ENCODE measurements around the gene NAA38.

NAA38 gene

GRCh38 chr17:7887482-7888183 lies 30.3 kb upstream of the NAA38 start:
- DNase-seq (peak; percentile 86), ATAC-seq (ENCODE audit: insufficient read depth, low read depth) (peak; percentile 82)
- Histone ChIP-seq H3K4me3 (ENCODE audit: low read depth in 1 of 2, low read length in 2 of 2) (peak overlapping the region in 1 of 2 experiments; percentile 91; a peak in 3 of 4 replicates), H3K4me2 (ENCODE audit: insufficient read depth, low read length) (peak overlapping the region; percentile 98), H3K4me1 (ENCODE audit: insufficient read depth, low read length) (peaks cover 40% of the 10 kb centered on the region), H3K36me3 (ENCODE audit: insufficient read depth, low read length) (peaks cover 33% of the 10 kb centered on the region), H3K9ac (ENCODE audit: low read depth, low read length) (peak overlapping the region; percentile 88), H3K27ac (ENCODE audit: low read length) (peak overlapping the region; percentile 92), H4K20me1 (ENCODE audit: insufficient read depth, low read length) (peaks cover 16% of the 10 kb centered on the region), H3K27me3 (ENCODE audit: insufficient read depth, low read length, poor library complexity) (peaks cover 2% of the 10 kb centered on the region), H3K79me2 (ENCODE audit: insufficient read depth, low read length) (peaks cover 40% of the 10 kb centered on the region), H3K9me3 (ENCODE audit: insufficient read depth, low read length, severe bottlenecking) (no peaks in the 10 kb centered on the region), H2AFZ (ENCODE audit: low read depth, low read length) (peak overlapping the region; percentile 61)
- TF ChIP-seq EZH2 (IDR thresholded peaks at IDR 0.05; ENCODE audit: borderline replicate concordance, low read depth, low read length, severe bottlenecking) (no peak), CTCF (IDR thresholded peaks at IDR 0.05; ENCODE audit: borderline replicate concordance, extremely low read depth, low read length, poor library complexity, severe bottlenecking) (no peak)

DNA sequence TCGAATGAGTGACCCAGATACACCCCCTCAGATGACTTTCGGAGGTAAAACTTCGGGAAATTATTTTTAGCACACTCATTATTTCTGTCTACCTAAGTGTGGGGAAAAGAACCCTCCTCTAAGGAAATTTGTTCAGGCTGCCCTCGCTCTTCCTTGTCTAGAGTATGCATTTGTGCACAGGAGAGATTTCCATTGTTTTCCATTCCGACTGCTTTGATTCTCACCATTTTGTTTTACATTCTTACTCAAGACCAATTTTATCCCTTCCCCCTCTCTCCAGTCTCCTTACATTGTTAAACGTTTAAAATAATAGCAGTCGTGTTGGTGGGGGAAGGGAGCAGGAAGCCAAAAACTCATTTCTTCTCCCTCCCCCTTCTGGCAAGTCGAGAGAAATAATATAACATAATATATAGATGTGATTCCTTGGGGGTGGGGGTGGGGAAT lies 29.7 kb upstream of the NAA38 start:
- Histone ChIP-seq H3K27ac (ENCODE audit: low read length) (peak overlapping the region; percentile 92), H3K4me1 (ENCODE audit: insufficient read depth, low read length) (peaks cover 40% of the 10 kb centered on the region), H3K27me3 (ENCODE audit: insufficient read depth, low read length, poor library complexity) (peaks cover 2% of the 10 kb centered on the region), H3K36me3 (ENCODE audit: insufficient read depth, low read length) (peaks cover 32% of the 10 kb centered on the region), H2AFZ (ENCODE audit: low read depth, low read length) (peak overlapping the region; percentile 61), H4K20me1 (ENCODE audit: insufficient read depth, low read length) (peaks cover 16% of the 10 kb centered on the region), H3K4me2 (ENCODE audit: insufficient read depth, low read length) (peak overlapping the region; percentile 98), H3K9ac (ENCODE audit: low read depth, low read length) (peak overlapping the region; percentile 88), H3K79me2 (ENCODE audit: insufficient read depth, low read length) (peaks cover 40% of the 10 kb centered on the region), H3K9me3 (ENCODE audit: insufficient read depth, low read length, severe bottlenecking) (no peaks in the 10 kb centered on the region), H3K4me3 (ENCODE audit: low read depth in 1 of 2, low read length in 2 of 2) (peak overlapping the region; percentile 55 to 91; a peak in 3 of 4 replicates)
- DNase-seq (no peak), ATAC-seq (ENCODE audit: insufficient read depth, low read depth) (peak; percentile 6; the same call in 2 of the 3 replicates)
- peak; percentile 34 for TF ChIP-seq CTCF (IDR thresholded peaks at IDR 0.05; ENCODE audit: borderline replicate concordance, extremely low read depth, low read length, poor library complexity, severe bottlenecking)
- no peak for TF ChIP-seq EZH2 (IDR thresholded peaks at IDR 0.05; ENCODE audit: borderline replicate concordance, low read depth, low read length, severe bottlenecking)

GRCh38 chr17:7886227-7887037 lies 29.1 kb upstream of the NAA38 start:
- Histone ChIP-seq H3K79me2 (ENCODE audit: insufficient read depth, low read length) (peaks cover 40% of the 10 kb centered on the region), H2AFZ (ENCODE audit: low read depth, low read length) (peak overlapping the region; percentile 61), H3K4me2 (ENCODE audit: insufficient read depth, low read length) (peak overlapping the region; percentile 98), H3K4me3 (ENCODE audit: low read depth in 1 of 2, low read length in 2 of 2) (peak overlapping the region; percentile 55 to 91), H3K27me3 (ENCODE audit: insufficient read depth, low read length, poor library complexity) (peaks cover 2% of the 10 kb centered on the region), H3K27ac (ENCODE audit: low read length) (peak overlapping the region; percentile 92), H3K9me3 (ENCODE audit: insufficient read depth, low read length, severe bottlenecking) (no peaks in the 10 kb centered on the region), H3K9ac (ENCODE audit: low read depth, low read length) (peak overlapping the region; percentile 88), H4K20me1 (ENCODE audit: insufficient read depth, low read length) (peaks cover 16% of the 10 kb centered on the region), H3K4me1 (ENCODE audit: insufficient read depth, low read length) (peaks cover 40% of the 10 kb centered on the region), H3K36me3 (ENCODE audit: insufficient read depth, low read length) (peaks cover 26% of the 10 kb centered on the region)
- ATAC-seq (ENCODE audit: insufficient read depth, low read depth) (peak; percentile 27), DNase-seq (peak; percentile 67)
- TF ChIP-seq EZH2 (IDR thresholded peaks at IDR 0.05; ENCODE audit: borderline replicate concordance, low read depth, low read length, severe bottlenecking) (no peak), CTCF (IDR thresholded peaks at IDR 0.05; ENCODE audit: borderline replicate concordance, extremely low read depth, low read length, poor library complexity, severe bottlenecking) (peak; percentile 30)
